ENCODE results near the gene ELOVL6. TPM values are rescaled to one million over a fixed set of nuclear protein-coding genes. Genes with fewer than 3 reads are reported as not detected.
"Not testable (repeated sequence)": the region's sequence is repeated elsewhere in the genome, so short reads cannot be mapped to it uniquely, and the experiment has no call there.

The ELOVL6 gene
- total RNA-seq, 2 donors from 2014 or later: 43.7 to 66.3 TPM

DNA sequence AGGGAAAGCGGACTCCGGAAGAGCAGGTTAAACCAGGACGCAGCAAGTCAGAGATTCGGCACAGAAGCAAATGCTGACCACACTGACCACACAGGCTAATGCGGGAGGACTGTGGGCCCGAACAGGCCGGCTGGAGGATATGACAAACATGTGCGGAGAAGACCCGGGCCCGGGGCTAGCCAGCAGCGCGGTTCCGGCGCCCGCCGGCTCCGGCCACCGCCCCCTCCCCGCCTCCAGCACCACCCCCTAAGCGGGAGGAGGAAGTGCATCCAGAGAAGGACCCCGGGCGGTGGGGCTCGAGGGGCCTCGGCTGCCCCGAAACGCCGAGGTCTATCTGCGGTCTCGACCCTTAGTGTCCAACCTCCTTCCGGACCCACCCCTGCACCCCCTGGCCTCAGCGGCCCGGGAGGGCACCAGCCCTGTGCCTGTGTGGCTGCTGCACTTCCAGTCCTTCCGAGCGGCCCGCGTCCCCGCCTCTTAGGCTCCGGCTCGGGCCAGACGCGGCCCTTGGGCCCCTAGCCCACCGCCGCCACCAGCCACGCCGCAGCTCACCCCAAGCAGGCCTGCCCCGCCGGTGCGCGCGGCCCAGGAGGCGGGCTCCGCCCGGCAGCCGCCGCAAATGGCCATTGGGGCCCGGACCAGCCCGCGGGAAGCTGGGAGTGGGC is 2.1 kb downstream of the ELOVL6 start:
- Histone ChIP-seq H3K36me3 (no peaks in the 10 kb centered on the region), H3K9me3 (no peaks in the 10 kb centered on the region), H3K27ac (peak overlapping the region; percentile 93), H3K27me3 (no peaks in the 10 kb centered on the region), H3K4me3 (peak overlapping the region; percentile 81), H3K4me1 (no peaks in the 10 kb centered on the region), H3K9ac (ENCODE audit: low read depth in 2 of 2, low read length in 2 of 2) (peak overlapping the region; percentile 94 to 96)
- TF ChIP-seq, protein P1, sequence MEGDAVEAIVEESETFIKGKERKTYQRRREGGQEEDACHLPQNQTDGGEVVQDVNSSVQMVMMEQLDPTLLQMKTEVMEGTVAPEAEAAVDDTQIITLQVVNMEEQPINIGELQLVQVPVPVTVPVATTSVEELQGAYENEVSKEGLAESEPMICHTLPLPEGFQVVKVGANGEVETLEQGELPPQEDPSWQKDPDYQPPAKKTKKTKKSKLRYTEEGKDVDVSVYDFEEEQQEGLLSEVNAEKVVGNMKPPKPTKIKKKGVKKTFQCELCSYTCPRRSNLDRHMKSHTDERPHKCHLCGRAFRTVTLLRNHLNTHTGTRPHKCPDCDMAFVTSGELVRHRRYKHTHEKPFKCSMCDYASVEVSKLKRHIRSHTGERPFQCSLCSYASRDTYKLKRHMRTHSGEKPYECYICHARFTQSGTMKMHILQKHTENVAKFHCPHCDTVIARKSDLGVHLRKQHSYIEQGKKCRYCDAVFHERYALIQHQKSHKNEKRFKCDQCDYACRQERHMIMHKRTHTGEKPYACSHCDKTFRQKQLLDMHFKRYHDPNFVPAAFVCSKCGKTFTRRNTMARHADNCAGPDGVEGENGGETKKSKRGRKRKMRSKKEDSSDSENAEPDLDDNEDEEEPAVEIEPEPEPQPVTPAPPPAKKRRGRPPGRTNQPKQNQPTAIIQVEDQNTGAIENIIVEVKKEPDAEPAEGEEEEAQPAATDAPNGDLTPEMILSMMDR (IDR thresholded peaks at IDR 0.05): no peak
- DNase-seq: peak; percentile 78
- intact Hi-C loops (cut with DNase I): no loop called here

DNA sequence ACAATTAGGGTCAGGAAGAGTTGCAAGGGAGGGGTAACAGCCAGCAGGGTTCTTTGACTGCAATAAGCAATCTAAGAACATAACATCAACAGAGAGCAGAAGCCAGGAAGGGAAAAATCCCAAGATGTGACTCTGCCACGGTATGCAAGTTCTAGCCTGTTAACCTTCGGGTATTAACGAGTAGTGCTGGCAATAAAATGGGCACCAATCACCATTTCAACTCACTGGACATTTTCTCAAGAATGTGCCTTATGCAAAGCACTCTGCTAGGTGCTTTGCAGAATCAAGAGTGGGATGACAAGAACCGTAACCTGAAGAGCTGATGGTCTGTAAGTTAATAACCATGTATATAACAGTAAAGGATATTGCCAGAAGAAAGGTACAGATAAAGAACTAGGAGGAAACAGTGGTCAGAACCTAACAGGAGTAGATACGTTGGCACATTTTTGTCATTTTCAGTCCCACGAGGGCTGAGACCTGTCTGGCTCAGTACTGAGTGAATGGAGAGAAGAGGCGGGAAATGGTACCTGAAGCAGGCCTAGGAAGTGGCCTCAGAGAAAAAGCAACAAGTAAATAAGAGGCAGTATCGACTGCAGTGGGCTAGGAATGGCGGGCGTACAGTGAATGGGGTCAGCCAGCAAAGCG is 2.7 kb downstream of the ELOVL6 start:
- H3K27ac ChIP-seq: peak overlapping the region; percentile 93
- intact Hi-C loops (cut with DNase I): no loop called here
- no peaks in the 10 kb centered on the region for H3K9me3 ChIP-seq
- peak; percentile 35 for DNase-seq
- no peaks in the 10 kb centered on the region for H3K4me1 ChIP-seq
- peak overlapping the region; percentile 94 to 96 for H3K9ac ChIP-seq (ENCODE audit: low read depth in 2 of 2, low read length in 2 of 2)
- H3K36me3 ChIP-seq: no peaks in the 10 kb centered on the region
- TF ChIP-seq, protein P1 (IDR thresholded peaks at IDR 0.05): no peak
- H3K27me3 ChIP-seq: no peaks in the 10 kb centered on the region
- peak overlapping the region; percentile 81 for H3K4me3 ChIP-seq

DNA sequence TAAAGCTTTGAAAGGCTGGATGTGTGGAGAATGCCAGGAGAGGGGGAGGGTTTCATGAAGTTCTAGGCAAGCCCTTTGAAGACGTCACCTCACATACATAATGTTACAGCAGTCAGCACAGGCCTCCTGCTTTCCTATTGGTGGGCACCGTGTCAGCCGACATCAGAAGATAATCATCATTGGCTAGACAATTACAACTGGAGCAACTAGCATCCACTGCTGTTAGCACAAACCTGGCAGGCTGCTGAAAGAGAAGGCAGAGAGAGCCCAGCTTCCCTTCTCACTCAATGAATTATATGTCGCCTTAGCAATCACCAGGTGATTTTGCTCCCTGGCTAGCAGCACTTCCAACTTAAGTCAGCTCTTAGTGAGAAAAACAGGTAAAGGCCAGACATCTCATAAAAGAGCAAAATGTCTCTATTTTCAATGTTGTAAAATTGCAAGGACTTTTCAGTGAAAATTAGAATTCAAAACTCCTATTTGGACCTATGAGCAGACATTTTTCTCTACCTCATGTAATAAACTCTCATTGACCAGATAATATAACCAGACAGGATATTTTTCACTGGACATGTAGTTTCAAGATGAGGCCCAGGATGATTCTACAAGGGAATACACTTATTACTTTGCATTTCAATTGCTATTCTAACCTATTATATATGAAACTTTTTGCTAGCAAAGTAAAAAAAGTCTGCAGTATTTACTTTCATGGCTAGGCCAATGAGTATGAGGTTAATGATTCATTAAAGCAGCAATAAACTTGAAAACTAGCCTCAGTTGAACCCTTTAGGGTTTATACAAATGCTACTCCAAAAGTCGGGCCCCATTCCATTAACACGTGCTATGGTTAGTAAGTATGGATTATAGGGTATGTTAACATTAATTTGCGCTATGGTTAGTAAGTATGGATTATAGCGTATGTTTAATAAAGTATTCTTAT is 4.3 kb downstream of the ELOVL6 start:
- H3K27me3 ChIP-seq: no peaks in the 10 kb centered on the region
- H3K9me3 ChIP-seq: no peaks in the 10 kb centered on the region
- no peaks in the 10 kb centered on the region for H3K36me3 ChIP-seq
- no peak overlapping the region for H3K9ac ChIP-seq (ENCODE audit: low read depth in 2 of 2, low read length in 2 of 2)
- TF ChIP-seq, protein P1 (IDR thresholded peaks at IDR 0.05): no peak
- H3K27ac ChIP-seq: peak overlapping the region; percentile 69
- H3K4me1 ChIP-seq: no peaks in the 10 kb centered on the region
- intact Hi-C loops (cut with DNase I): no loop called here
- no peak overlapping the region for H3K4me3 ChIP-seq
- DNase-seq: peak; percentile 90

DNA sequence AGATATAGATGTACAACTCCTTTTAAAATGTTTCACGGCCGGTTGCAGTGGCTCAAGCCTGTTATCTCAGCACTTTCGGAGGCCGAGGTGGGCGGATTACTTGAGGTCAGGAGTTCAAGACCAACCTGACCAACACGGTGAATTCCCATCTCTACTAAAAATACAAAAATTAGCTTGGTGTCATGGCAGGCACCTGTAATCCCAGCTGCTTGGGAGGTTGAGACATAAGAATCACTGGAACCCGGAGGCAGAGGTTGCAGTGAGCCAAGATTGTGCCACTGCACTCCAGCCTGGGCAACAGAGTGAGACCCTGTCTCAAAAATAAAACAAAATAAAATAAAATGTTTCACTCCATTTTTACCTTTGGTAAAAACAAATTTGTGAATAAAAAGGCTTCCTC is 5.1 kb downstream of the ELOVL6 start:
- H3K9me3 ChIP-seq; H3K36me3 ChIP-seq; H3K4me3 ChIP-seq; H3K27me3 ChIP-seq; H3K4me1 ChIP-seq; intact Hi-C loops (cut with DNase I); DNase-seq; H3K9ac ChIP-seq (ENCODE audit: low read depth in 2 of 2, low read length in 2 of 2): not testable (repeated sequence)
- peak overlapping the region; percentile 69 for H3K27ac ChIP-seq

DNA sequence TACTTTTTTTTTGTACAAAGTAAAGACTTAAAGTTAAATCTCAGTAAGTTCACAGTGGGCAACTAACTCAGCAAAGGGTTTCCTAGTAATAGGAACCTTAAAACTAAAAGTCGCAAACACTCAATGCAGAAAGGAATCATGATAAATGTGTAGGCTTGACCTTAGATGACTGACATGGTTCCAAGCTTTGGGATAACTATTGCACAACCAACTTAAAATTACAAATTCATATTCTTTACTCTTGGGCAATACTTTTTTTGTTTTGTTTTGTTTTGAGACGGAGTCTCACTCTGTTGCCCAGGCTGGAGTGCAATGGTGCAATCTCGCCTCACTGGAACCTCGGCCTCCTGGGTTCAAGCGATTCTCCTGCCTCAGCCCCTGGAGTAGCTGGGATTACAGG is 8.2 kb downstream of the ELOVL6 start:
- DNase-seq: no peak
- no peak overlapping the region for H3K4me3 ChIP-seq
- no peak overlapping the region for H3K9ac ChIP-seq (ENCODE audit: low read depth in 2 of 2, low read length in 2 of 2)
- H3K27me3 ChIP-seq: no peaks in the 10 kb centered on the region
- no peaks in the 10 kb centered on the region for H3K36me3 ChIP-seq
- TF ChIP-seq, protein P1 (IDR thresholded peaks at IDR 0.05): no peak
- H3K4me1 ChIP-seq: no peaks in the 10 kb centered on the region
- H3K9me3 ChIP-seq: no peaks in the 10 kb centered on the region
- intact Hi-C loops (cut with DNase I): no loop called here
- no peak overlapping the region for H3K27ac ChIP-seq
